GM23338 (cell line): ENCODE measurements around the gene IGF1R. TPM values are rescaled to one million over a fixed set of nuclear protein-coding genes. Genes with fewer than 3 reads are reported as not detected.
A peak's percentile ranks its signal among the peaks of the same experiment; 100 is the strongest.

ENCODE experiments used
- ATAC-seq: fragments of 200-7000 bp; cut with Tn5 transposase; 3 replicates; pipeline ENCODE4 v1.9.1; 2020
- DNase-seq: peaks from one replicate; pipeline ENCODE4 v3.0.0-alpha.2; 2015; ENCODE audit warnings: low spot score
- H2AFZ ChIP-seq: fragments of 200-600 bp; sonication (generic); 2 replicates; pipeline ENCODE4 v1.8.0; 2016; ENCODE audit warnings: antibody characterized with exemption, mild to moderate bottlenecking, moderate library complexity
- H3F3A ChIP-seq: fragments of 200-600 bp; sonication (generic); replicated peaks from 2 replicates; pipeline ENCODE4 v1.8.0; 2017; ENCODE audit warnings: antibody characterized with exemption, mixed run types, low read depth
- H3K27ac ChIP-seq: fragments of 200-600 bp; sonication (generic); 2 replicates; pipeline ENCODE4 v1.6.1; 2016; ENCODE audit warnings: low read depth
- H3K27me3 ChIP-seq: fragments of 200-600 bp; sonication (generic); 2 replicates; pipeline ENCODE4 v1.8.0; 2016; ENCODE audit warnings: mild to moderate bottlenecking, mixed run types, moderate library complexity; ENCODE audit not compliant: insufficient read depth
- H3K36me3 ChIP-seq: fragments of 200-600 bp; sonication (generic); 2 replicates; pipeline ENCODE4 v1.8.0; 2016; ENCODE audit warnings: mild to moderate bottlenecking; ENCODE audit not compliant: insufficient read depth
- H3K4me1 ChIP-seq: fragments of 200-600 bp; sonication (generic); 2 replicates; pipeline ENCODE4 v1.8.0; 2016; ENCODE audit warnings: mild to moderate bottlenecking, moderate library complexity; ENCODE audit not compliant: insufficient read depth
- H3K4me2 ChIP-seq: fragments of 200-600 bp; sonication (generic); 2 replicates; pipeline ENCODE4 v1.7.1; 2017; ENCODE audit warnings: mixed run types
- H3K4me3 ChIP-seq: fragments of 200-600 bp; sonication (generic); 2 replicates; pipeline ENCODE4 v1.6.1; 2016; ENCODE audit warnings: mixed run types
- H3K79me2 ChIP-seq: fragments of 200-600 bp; sonication (generic); replicated peaks from 2 replicates; pipeline ENCODE4 v1.8.0; 2017; ENCODE audit warnings: mild to moderate bottlenecking; ENCODE audit not compliant: insufficient read depth
- H3K9me2 ChIP-seq: fragments of 200-600 bp; sonication (generic); 2 replicates; pipeline ENCODE4 v1.8.0; 2017; ENCODE audit not compliant: insufficient read depth
- H4K20me1 ChIP-seq: fragments of 200-600 bp; sonication (generic); replicated peaks from 2 replicates; pipeline ENCODE4 v1.8.0; 2017; ENCODE audit warnings: mild to moderate bottlenecking; ENCODE audit not compliant: insufficient read depth
- H3K27ac Mint-ChIP-seq: 2 replicates; pipeline ENCODE4 v1.8.0; 2020; ENCODE audit warnings: inconsistent platforms, mild to moderate bottlenecking, moderate library complexity, mixed read lengths
- H3K27me3 Mint-ChIP-seq: 3 replicates; pipeline ENCODE4 v1.8.0; 2022; ENCODE audit warnings: low read depth, mild to moderate bottlenecking, moderate library complexity, mixed read lengths, inconsistent platforms; ENCODE audit not compliant: insufficient read depth, poor library complexity
- H3K36me3 Mint-ChIP-seq: 3 replicates; pipeline ENCODE4 v1.8.0; 2021; ENCODE audit warnings: low read depth, mild to moderate bottlenecking, inconsistent platforms, moderate library complexity, mixed read lengths
- H3K4me1 Mint-ChIP-seq: 3 replicates; pipeline ENCODE4 v1.8.0; 2020; ENCODE audit warnings: mild to moderate bottlenecking, inconsistent platforms, mixed read lengths
- H3K4me3 Mint-ChIP-seq: 3 replicates; pipeline ENCODE4 v1.8.0; 2021; ENCODE audit warnings: moderate library complexity, mild to moderate bottlenecking, inconsistent platforms, mixed read lengths
- H3K9me3 Mint-ChIP-seq: 3 replicates; pipeline ENCODE4 v1.8.0; 2020; ENCODE audit warnings: moderate library complexity, mild to moderate bottlenecking, inconsistent platforms, mixed read lengths
- CREB1 ChIP-seq: fragments of 250-450 bp; sonication (Bioruptor Pico); IDR thresholded peaks from 2 replicates; pipeline ENCODE4 v1.5.0; 2020; ENCODE audit warnings: low read depth, mild to moderate bottlenecking, moderate library complexity
- CTCF ChIP-seq, 2 experiments: fragments of 200-600 bp in 1 of 2; sonication (generic) in 1 of 2; conservative IDR thresholded peaks; 2 replicates each; pipeline versions ENCODE4 v1.5.1 to v1.6.1; 2016 to 2017; ENCODE audit warnings: antibody characterized with exemption in 2 of 2, low read depth in 2 of 2, mild to moderate bottlenecking in 2 of 2, moderate library complexity in 1 of 2
- ETS1 ChIP-seq: IDR thresholded peaks from 2 replicates; pipeline ENCODE4 v1.6.1; 2016; ENCODE audit warnings: antibody characterized with exemption
- EZH2 ChIP-seq: fragments of 200-600 bp; sonication (generic); IDR thresholded peaks from one replicate; pipeline ENCODE4 v1.8.0; 2017; ENCODE audit warnings: antibody characterized with exemption, mild to moderate bottlenecking, low read depth; ENCODE audit not compliant: unreplicated experiment
- EZH2phosphoT487 ChIP-seq: fragments of 200-600 bp; sonication (generic); IDR thresholded peaks from one replicate; pipeline ENCODE4 v1.8.1; 2018; ENCODE audit warnings: antibody characterized with exemption; ENCODE audit not compliant: unreplicated experiment
- JUNB ChIP-seq: IDR thresholded peaks from one replicate; pipeline ENCODE4 v1.6.1; 2016; ENCODE audit warnings: antibody characterized with exemption; ENCODE audit not compliant: unreplicated experiment
- NANOG ChIP-seq: IDR thresholded peaks from 2 replicates; pipeline ENCODE4 v1.6.1; 2016; ENCODE audit warnings: antibody characterized with exemption, borderline replicate concordance
- POLR2AphosphoS5 ChIP-seq: IDR thresholded peaks from 2 replicates; pipeline ENCODE4 v1.6.1; 2016; ENCODE audit warnings: antibody characterized with exemption, low read depth
- REST ChIP-seq: IDR thresholded peaks from one replicate; pipeline ENCODE4 v1.6.1; 2018; ENCODE audit warnings: antibody characterized with exemption; ENCODE audit not compliant: unreplicated experiment
- STAT1 ChIP-seq: IDR thresholded peaks from one replicate; pipeline ENCODE4 v1.6.1; 2016; ENCODE audit warnings: antibody characterized with exemption; ENCODE audit not compliant: unreplicated experiment
- ZNF114 ChIP-seq: fragments of 250-450 bp; sonication (Bioruptor Pico); IDR thresholded peaks from 2 replicates; pipeline ENCODE4 v1.5.0; 2020; ENCODE audit warnings: mild to moderate bottlenecking, moderate library complexity
- ZNF331 ChIP-seq: fragments of 250-450 bp; sonication (Bioruptor Pico); IDR thresholded peaks from 2 replicates; pipeline ENCODE4 v1.5.0; 2020; ENCODE audit warnings: low read depth, mild to moderate bottlenecking, moderate library complexity
- ZNF462 ChIP-seq: fragments of 250-450 bp; sonication (Bioruptor Pico); IDR thresholded peaks from 2 replicates; pipeline ENCODE4 v1.5.0; 2020; ENCODE audit warnings: mild to moderate bottlenecking, moderate library complexity
- polyA plus RNA-seq: library from polyadenylated mRNA; unstranded; fragments of >200 nt; fragmentation: Nextera tagmentation; extraction: Ambion mirVana; gene quantifications from 2 replicates; pipeline ENCODE4 v1.2.1, GENCODE V29; 2016
- total RNA-seq: library from RNA; depleted of rRNA; stranded (reverse); fragments of >200 nt; shearing (Covaris generic); gene quantifications from 2 replicates; pipeline ENCODE4 v1.2.3, GENCODE V29; 2014

IGF1R gene
- total and polyA plus RNA-seq, 2 experiments from 2014 or later = 20.4 to 92.2 TPM

- peaks cover 38% of the 10 kb centered on the region for H4K20me1 ChIP-seq
- Mint-ChIP-seq H3K9me3 (no peaks in the 10 kb centered on the region), H3K36me3 (no peaks in the 10 kb centered on the region), H3K4me1 (peaks cover 90% of the 10 kb centered on the region), H3K27me3 (peaks cover 9% of the 10 kb centered on the region), H3K27ac (peak overlapping the region; percentile 22), H3K4me3 (no peak overlapping the region)
- TF ChIP-seq CTCF (conservative IDR thresholded peaks at IDR 0.05; ENCODE audit: low read depth in 2 of 2) = no peak
- TF ChIP-seq NANOG = no peak
- no peak for TF ChIP-seq REST
- no peak for TF ChIP-seq ETS1
- no peak for TF ChIP-seq POLR2AphosphoS5
- no peak for TF ChIP-seq EZH2
- no peak for TF ChIP-seq ZNF114 (CRISPR knock-in tag)
- no peak for TF ChIP-seq ZNF462
- TF ChIP-seq STAT1 = no peak
- TF ChIP-seq JUNB = no peak
- TF ChIP-seq CREB1 (CRISPR knock-in tag) = no peak
- TF ChIP-seq ZNF331 (CRISPR knock-in tag) = no peak
- TF ChIP-seq EZH2phosphoT487 = no peak
- H3K4me2 ChIP-seq = peak overlapping the region; percentile 17; the same call in 1 of the 2 replicates
- H3K9me2 ChIP-seq = no peaks in the 10 kb centered on the region
- peaks cover 100% of the 10 kb centered on the region for H3K79me2 ChIP-seq
- H3K4me3 ChIP-seq = no peak overlapping the region
- H3K4me1 ChIP-seq = peaks cover 97% of the 10 kb centered on the region
- no peak for DNase-seq
- no peak overlapping the region; the same call in 1 of the 2 replicates for H3K27ac ChIP-seq
- no peaks in the 10 kb centered on the region for H3K27me3 ChIP-seq
- no peaks in the 10 kb centered on the region for H3K36me3 ChIP-seq
- no peak overlapping the region for H2AFZ ChIP-seq
- H3F3A ChIP-seq = no peaks in the 10 kb centered on the region
- 0 out of 3 replicates have a peak, but pooled peaks have one; percentile 6 for ATAC-seq
These were observed 210.3 kb downstream of the IGF1R start for GRCh38 chr15:98858610-98859023.
